Left ventricle myocardium inferior (tissue), 1 donor: ENCODE measurements around the gene BOD1L1. TPM values are rescaled to one million over a fixed set of nuclear protein-coding genes. Genes with fewer than 3 reads are reported as not detected.

Experiments used
- DNase-seq: peaks from one replicate; pipeline ENCODE4 v3.0.0-alpha.2; 2020
- H3K27ac ChIP-seq: fragments of 200-600 bp; replicated peaks from 2 replicates; pipeline ENCODE4 v1.8.0; 2021
- H3K27me3 ChIP-seq: fragments of 200-600 bp; 2 replicates; pipeline ENCODE4 v1.8.0; 2021; ENCODE audit warnings: low read depth
- H3K36me3 ChIP-seq: fragments of 200-600 bp; 2 replicates; pipeline ENCODE4 v1.8.0; 2021
- H3K4me1 ChIP-seq: fragments of 200-600 bp; 2 replicates; pipeline ENCODE4 v1.8.0; 2021
- H3K4me3 ChIP-seq: fragments of 200-600 bp; 2 replicates; pipeline ENCODE4 v1.8.0; 2021; ENCODE audit warnings: mild to moderate bottlenecking, moderate library complexity
- H3K9me3 ChIP-seq: fragments of 200-600 bp; replicated peaks from 2 replicates; pipeline ENCODE4 v1.8.0; 2021
- CTCF ChIP-seq: fragments of 200-600 bp; IDR thresholded peaks from 2 replicates; pipeline ENCODE4 v1.8.0; 2021; ENCODE audit warnings: antibody characterized with exemption, mild to moderate bottlenecking, borderline replicate concordance
- intact Hi-C: fragments of 100-400 bp; cut with micrococcal nuclease; formaldehyde crosslinking; loops from one replicate; pipeline ENCODE4 v1.11.0; 2022
- total RNA-seq: library from RNA; stranded (reverse); fragmentation: NEBNext Ultra II Directional; extraction: Animal tissue kit (Norgen Biotek cat#: 25700); gene quantifications from one replicate; pipeline ENCODE4 v1.2.1, GENCODE V29; 2021
- donor health status: DM: no; HTN: yes; CAD: no; lungs with severe emphysema.

The BOD1L1 gene
- total RNA-seq, 1 donor from 2014 or later: 17.9 TPM

GRCh38 chr4:13546142-13546940 is 81.2 kb downstream of the BOD1L1 start:
- Histone ChIP-seq H3K4me3 (peak overlapping the region; percentile 59), H3K36me3 (no peaks in the 10 kb centered on the region), H3K27me3 (peaks cover 100% of the 10 kb centered on the region), H3K27ac (no peak overlapping the region), H3K4me1 (peaks cover 56% of the 10 kb centered on the region), H3K9me3 (peaks cover 6% of the 10 kb centered on the region)
- no peak for TF ChIP-seq CTCF
- intact Hi-C loops: loop anchor here (5.0 kb wide), 1 partner anchor 694 kb away; no protein-coding TSS in a partner anchor
- DNase-seq: no peak

- H3K36me3 ChIP-seq: no peaks in the 10 kb centered on the region
- intact Hi-C loops: loop anchor here (5.0 kb wide), 1 partner anchor 693 kb away; no protein-coding TSS in a partner anchor
- H3K27me3 ChIP-seq: peaks cover 100% of the 10 kb centered on the region
- no peak for DNase-seq
- TF ChIP-seq CTCF: no peak
- H3K4me3 ChIP-seq: peak overlapping the region; percentile 72
- H3K4me1 ChIP-seq: peaks cover 66% of the 10 kb centered on the region
- H3K27ac ChIP-seq: no peak overlapping the region
- no peaks in the 10 kb centered on the region for H3K9me3 ChIP-seq
These were observed 82.1 kb downstream of the BOD1L1 start for GRCh38 chr4:13545394-13545808.

- Histone ChIP-seq H3K36me3 (no peaks in the 10 kb centered on the region), H3K4me3 (peak overlapping the region; percentile 72), H3K27me3 (peaks cover 100% of the 10 kb centered on the region), H3K9me3 (no peaks in the 10 kb centered on the region), H3K4me1 (peaks cover 72% of the 10 kb centered on the region), H3K27ac (no peak overlapping the region)
- TF ChIP-seq CTCF: no peak
- peak; percentile 60 for DNase-seq
- intact Hi-C loops: loop anchor here (5.0 kb wide), 1 partner anchor 692 kb away; no protein-coding TSS in a partner anchor
These were observed 82.7 kb downstream of the BOD1L1 start for GRCh38 chr4:13544606-13545393.

GRCh38 chr4:13543839-13544605 is 83.5 kb downstream of the BOD1L1 start, which contains the start of gene NKX3-2:
Gene NKX3-2 (minus strand): TSS chr4:13544508. CDS start chr4:13544414, 94 bp downstream.
- Histone ChIP-seq H3K4me3 (peak within 1 kb of the TSS; percentile 72), H3K4me1 (peaks cover 74% of the 10 kb centered on the region), H3K27ac (no peak within 1 kb of the TSS), H3K36me3 (no peaks in the 10 kb centered on the region), H3K9me3 (no peaks in the 10 kb centered on the region), H3K27me3 (peaks cover 100% of the 10 kb centered on the region)
- no peak for TF ChIP-seq CTCF
- intact Hi-C loops: no loop called here
- no peak for DNase-seq
